Measurements from ENCODE around the gene DCLK2.
"Not testable (repeated sequence)": the region's sequence is repeated elsewhere in the genome, so short reads cannot be mapped to it uniquely, and the experiment has no call there.

The DCLK2 gene

GRCh38 chr4:150158041-150158440, 79.8 kb downstream of the DCLK2 start:
- DNase-seq, result no peak

- DNase-seq, result no peak
Measured at GRCh38 chr4:150160473-150160872, 82.2 kb downstream of the DCLK2 start.

GRCh38 chr4:150161109-150161508, 82.9 kb downstream of the DCLK2 start:
- no peak for DNase-seq

GRCh38 chr4:150162020-150162419, 83.8 kb downstream of the DCLK2 start:
- DNase-seq, result not testable (repeated sequence)

- DNase-seq, result no peak
Measured at GRCh38 chr4:150164055-150164454, 85.8 kb downstream of the DCLK2 start.

- DNase-seq, result no peak
Measured at GRCh38 chr4:150164956-150165629, 86.8 kb downstream of the DCLK2 start.

GRCh38 chr4:150167054-150167453, 88.8 kb downstream of the DCLK2 start:
- no peak for DNase-seq

GRCh38 chr4:150173432-150173861, 95.2 kb downstream of the DCLK2 start:
- no peak for DNase-seq

GRCh38 chr4:150173982-150174398, 95.7 kb downstream of the DCLK2 start:
- DNase-seq, result no peak

GRCh38 chr4:150176547-150176946, 98.3 kb downstream of the DCLK2 start:
- no peak for DNase-seq

- no peak for DNase-seq
Measured at GRCh38 chr4:150178161-150178560, 99.9 kb downstream of the DCLK2 start.

- no peak for DNase-seq
Measured at GRCh38 chr4:150181536-150181935, 103.3 kb downstream of the DCLK2 start.

GRCh38 chr4:150182794-150183193, 104.5 kb downstream of the DCLK2 start:
- DNase-seq, result no peak

GRCh38 chr4:150185033-150185432, 106.8 kb downstream of the DCLK2 start:
- not testable (repeated sequence) for DNase-seq

- no peak for DNase-seq
Measured at GRCh38 chr4:150192986-150193385, 114.7 kb downstream of the DCLK2 start.

- not testable (repeated sequence) for DNase-seq
Measured at GRCh38 chr4:150197256-150197655, 119.0 kb downstream of the DCLK2 start.

GRCh38 chr4:150199056-150199455, 120.8 kb downstream of the DCLK2 start:
- no peak for DNase-seq

- no peak for DNase-seq
Measured at GRCh38 chr4:150205016-150205415, 126.8 kb downstream of the DCLK2 start.

- no peak for DNase-seq
Measured at GRCh38 chr4:150206265-150206664, 128.0 kb downstream of the DCLK2 start.

- DNase-seq, result no peak
Measured at GRCh38 chr4:150206954-150207353, 128.7 kb downstream of the DCLK2 start.

GRCh38 chr4:150207871-150208270, 129.6 kb downstream of the DCLK2 start:
- no peak for DNase-seq

- DNase-seq, result no peak
Measured at GRCh38 chr4:150209140-150209829, 131.0 kb downstream of the DCLK2 start.

- no peak for DNase-seq
Measured at GRCh38 chr4:150211016-150211415, 132.8 kb downstream of the DCLK2 start.

- DNase-seq, result no peak
Measured at GRCh38 chr4:150211799-150212445, 133.7 kb downstream of the DCLK2 start.
